HG03565 (cell line): ENCODE data around the gene WDR88.
"Not testable (repeated sequence)": the region's sequence is repeated elsewhere in the genome, so short reads cannot be mapped to it uniquely, and the experiment has no call there.

Source experiments
- ATAC-seq: cut with Tn5 transposase; IDR thresholded peaks from one replicate; pipeline ENCODE4 v1.9.1; 2021; ENCODE audit warnings: mild to moderate bottlenecking, moderate library complexity; ENCODE audit not compliant: unreplicated experiment

WDR88 gene

GRCh38 chr19:33125929-33126388, 6.0 kb upstream of the WDR88 start:
- peak; percentile 56 for ATAC-seq

DNA sequence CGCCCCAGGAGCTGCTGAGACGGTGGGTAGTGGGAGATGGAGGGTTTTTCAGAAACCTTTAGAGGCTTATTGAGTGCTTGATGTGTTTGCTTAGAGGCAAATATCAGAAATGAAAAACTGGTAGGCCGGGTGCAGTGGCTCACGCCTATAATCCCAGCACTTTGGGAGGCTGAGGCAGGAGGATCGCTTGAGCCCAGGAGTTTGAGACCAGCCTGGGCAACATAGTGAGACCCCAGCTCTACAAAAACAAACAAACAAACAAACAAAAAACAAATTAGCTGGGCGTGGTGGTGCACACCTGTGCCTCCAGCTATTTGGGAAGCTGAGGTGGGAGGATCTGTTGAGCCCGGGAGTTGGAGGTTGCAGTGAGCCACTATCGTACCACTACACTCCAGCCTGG, 5.2 kb upstream of the WDR88 start:
- ATAC-seq, result not testable (repeated sequence)

GRCh38 chr19:33129901-33130300, 2.0 kb upstream of the WDR88 start:
- ATAC-seq, result no peak

DNA sequence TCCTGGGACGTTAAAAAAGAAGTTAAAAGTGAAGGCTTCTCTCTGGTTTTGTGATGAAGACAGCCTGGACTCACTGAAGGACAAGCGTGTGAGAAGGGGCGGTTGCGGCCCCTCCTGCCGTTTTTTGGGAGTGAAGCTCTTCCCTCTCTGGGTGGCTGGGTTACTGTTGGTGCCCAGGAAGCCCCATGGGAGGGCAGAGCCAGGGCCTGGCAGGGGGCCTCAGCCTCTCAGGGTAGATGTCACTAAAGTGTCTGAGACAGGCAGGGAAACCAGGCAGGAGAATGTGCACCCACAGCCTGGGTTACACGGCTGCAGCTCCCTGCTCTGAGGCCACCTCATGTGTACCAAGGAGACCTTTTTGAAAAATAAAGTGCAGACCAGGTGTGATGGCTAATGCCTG, 1.5 kb upstream of the WDR88 start:
- no peak for ATAC-seq

DNA sequence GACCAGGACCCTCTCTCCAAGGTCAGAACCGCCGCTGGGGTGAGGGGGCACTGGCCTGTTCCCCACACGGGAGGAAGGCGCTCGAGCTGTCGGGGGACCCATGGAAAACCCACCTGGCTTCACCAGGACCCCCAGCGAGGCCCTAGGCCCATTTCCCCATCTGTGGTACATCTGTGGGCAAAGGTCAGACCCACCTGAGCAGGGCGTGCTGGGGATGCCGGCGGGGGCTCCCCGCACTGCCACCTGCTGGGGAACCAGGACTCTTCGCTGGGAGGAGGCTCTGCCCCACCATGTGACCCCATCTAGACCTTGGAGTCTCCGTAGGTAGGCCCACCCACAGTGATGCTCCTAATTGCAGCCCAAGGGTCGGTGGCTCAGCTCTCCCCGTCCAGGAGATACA, 511 bp downstream of the WDR88 start:
- no peak for ATAC-seq

GRCh38 chr19:33133438-33134031, 1.6 kb downstream of the WDR88 start:
- ATAC-seq, result no peak

DNA sequence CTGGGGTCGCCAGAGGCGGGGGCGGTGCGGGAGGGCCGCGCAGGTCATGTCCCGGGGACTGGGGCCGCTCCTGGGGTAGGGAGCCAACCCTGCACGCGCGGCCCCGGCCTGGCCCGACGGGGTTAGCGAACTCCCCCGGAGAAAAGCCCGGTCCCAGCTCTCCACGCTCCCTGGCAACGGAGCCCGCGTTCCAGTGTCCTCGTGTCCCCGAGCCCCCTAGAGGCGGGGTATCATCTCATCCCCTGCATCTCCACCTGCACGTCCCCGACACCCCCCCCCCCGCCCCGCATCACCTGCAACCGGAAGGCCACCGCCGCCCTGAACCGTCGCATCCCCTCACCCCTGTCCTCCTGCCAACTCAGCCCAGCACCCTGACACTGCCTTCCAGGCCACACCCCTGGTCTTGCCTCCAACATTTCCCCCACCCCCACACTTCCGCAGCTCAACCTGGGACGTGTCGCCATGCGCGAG, 2.7 kb downstream of the WDR88 start:
- no peak for ATAC-seq

DNA sequence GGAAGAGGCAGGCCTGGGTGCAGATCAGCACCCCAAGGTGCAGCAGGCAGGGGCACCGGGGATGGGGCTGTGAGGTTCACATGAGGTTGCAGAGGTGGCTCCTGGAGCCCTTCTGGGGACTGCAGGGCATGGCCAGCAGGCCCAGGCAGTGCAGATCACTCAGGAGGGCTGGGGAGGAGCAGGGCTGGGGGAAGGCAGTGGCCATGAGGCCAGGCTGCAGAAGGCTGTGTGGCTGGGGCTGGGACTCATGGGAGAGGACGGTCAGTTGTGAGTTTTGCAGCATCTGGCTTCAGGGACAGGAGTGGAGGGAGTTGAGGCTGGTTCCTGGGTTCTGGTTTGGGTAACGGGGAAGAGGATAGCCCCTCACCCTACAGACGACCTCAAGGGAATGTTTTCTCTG, 7.3 kb downstream of the WDR88 start:
- ATAC-seq, result no peak

DNA sequence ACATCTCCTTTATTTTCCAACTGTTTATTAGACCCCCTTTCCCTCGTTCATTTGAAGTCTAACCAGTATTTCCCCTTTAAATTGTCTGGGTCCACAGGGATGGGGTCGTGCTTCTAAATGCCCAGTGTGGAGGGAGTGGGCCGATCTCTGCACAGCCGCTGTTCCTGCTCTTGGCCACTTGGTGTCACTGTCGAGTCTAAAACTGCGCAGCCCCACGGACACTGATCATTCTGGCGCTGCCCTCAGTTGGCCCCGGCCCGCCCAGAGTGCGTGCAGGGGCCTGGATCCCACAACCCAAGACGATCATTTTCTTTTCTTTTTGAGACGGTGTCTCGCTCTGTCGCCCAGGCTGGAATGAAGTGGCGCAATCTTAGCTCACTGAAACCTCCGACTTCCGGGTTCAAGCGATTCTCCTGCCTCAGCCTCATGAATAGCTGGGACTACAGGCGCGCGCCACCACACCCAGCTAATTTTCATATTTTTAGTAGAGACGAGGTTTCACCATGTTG, 12.0 kb downstream of the WDR88 start:
- peak; percentile 53 for ATAC-seq

GRCh38 chr19:33146209-33146608, 14.3 kb downstream of the WDR88 start:
- ATAC-seq, result no peak

- no peak for ATAC-seq
Observed at GRCh38 chr19:33147538-33147937, 15.6 kb downstream of the WDR88 start.

- ATAC-seq, result no peak
Observed at GRCh38 chr19:33150852-33151518, 19.1 kb downstream of the WDR88 start.

GRCh38 chr19:33152176-33152575, 20.3 kb downstream of the WDR88 start:
- no peak for ATAC-seq

DNA sequence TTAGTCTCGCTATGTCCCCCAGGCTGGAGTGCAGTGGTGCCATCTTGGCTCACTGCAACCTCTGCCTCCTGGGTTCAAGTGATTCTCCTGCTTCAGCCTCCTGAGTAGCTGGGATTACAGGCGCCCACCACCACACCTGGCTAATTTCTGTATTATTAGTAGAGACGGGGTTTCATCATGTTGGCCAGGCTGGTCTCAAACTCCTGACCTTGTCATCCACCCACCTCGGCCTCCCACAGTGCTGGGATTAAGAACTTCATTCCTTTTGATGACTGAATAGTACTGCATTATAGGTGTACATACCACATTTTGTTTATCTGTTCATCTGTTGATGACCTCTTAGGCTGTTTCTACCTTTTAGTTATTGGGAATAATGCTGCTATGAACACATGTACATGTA, 20.7 kb downstream of the WDR88 start:
- ATAC-seq, result not testable (repeated sequence)

- ATAC-seq, result not testable (repeated sequence)
Observed at GRCh38 chr19:33154313-33154712, 22.4 kb downstream of the WDR88 start.

GRCh38 chr19:33156334-33156733, 24.4 kb downstream of the WDR88 start:
- ATAC-seq, result no peak

DNA sequence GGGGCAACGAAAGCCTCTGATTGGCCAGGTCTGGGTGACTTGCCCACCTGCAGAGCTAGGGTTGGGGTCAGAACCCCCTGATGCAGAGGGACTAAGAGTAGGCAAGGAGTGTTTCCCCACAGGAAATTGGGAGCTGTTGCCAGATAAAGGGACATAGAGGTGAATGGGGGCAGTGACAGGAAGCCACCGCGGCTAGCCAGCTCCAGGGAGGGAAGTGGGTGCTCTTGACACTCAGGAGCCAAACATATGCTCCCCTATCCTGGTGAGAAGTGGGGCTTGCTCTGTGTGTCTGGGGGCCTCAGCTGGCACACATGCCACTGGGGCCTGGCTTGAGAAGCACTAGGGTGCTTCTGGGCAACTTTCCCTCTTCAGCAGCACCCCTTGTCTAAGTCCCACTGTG, 26.0 kb downstream of the WDR88 start:
- no peak for ATAC-seq

- ATAC-seq, result no peak
Observed at GRCh38 chr19:33158365-33158764, 26.5 kb downstream of the WDR88 start.

DNA sequence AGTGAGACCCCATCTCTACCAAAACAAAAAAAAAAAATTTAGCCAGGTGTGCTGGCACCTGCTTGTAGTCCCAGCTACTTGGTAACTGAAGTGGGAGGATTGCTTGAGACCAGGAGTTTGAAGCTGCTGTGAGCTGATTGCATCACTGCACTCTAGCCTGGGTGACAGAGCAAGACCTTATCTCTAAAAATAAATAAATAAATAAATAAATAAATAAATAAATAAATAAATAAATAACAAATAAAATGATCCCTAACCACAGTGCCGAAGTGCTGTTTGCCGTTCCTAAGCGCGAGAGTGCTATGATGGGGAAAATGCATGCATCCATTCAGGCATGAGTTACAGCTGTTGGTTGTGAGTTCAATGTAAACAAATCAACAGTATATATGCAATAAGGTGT, 27.2 kb downstream of the WDR88 start:
- no peak for ATAC-seq

GRCh38 chr19:33159893-33160292, 28.0 kb downstream of the WDR88 start:
- no peak for ATAC-seq

- no peak for ATAC-seq
Observed at GRCh38 chr19:33161201-33161600, 29.3 kb downstream of the WDR88 start.

GRCh38 chr19:33163481-33163880, 31.6 kb downstream of the WDR88 start:
- ATAC-seq, result no peak
